Astrocyte of the cerebellum (primary cell): Measurements from ENCODE around the gene UGT2A1.

Experiments used
- DNase-seq: peaks from one replicate; pipeline ENCODE4 v3.0.0-alpha.2; 2011; ENCODE audit warnings: low read depth
- H3K4me3 ChIP-seq: 2 replicates; pipeline ENCODE4 v1.5.1; 2011; ENCODE audit warnings: mild to moderate bottlenecking, low read depth, low read length, moderate library complexity
- in situ Hi-C: cut with HindIII; loops from 2 replicates; pipeline ENCODE4 v1.10.0; 2017; ENCODE audit warnings: low sequenced_read_pairs
- TF ChIP-seq, protein P1 (sequence below): IDR thresholded peaks from 2 replicates; pipeline ENCODE4 v1.5.1; 2012; ENCODE audit warnings: low read length, low read depth, moderate library complexity, mild to moderate bottlenecking; ENCODE audit errors: missing control alignments

Gene UGT2A1

DNA sequence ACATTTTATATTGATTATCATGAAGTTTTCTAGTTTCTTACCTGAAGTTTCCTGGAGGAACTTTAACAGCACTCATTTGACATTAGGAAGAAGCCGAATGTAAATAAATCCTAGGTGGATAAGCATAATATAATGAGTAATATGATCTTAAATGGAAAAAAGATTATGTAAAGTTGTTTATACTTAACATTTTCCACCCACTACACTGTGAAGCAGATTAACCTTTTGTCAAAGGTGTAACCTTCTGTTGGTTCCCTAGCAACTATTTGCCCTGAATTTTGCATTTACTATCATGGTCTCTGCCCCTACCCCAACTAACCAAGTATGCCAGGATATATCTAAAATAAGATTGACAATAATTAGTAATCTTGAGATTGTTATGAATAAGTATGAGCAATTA lies at the start of gene UGT2A1:
Gene UGT2A1, minus strand, starts transcription at position 101 of the 400 bp plus-strand sequence. CDS start 5,603 bp downstream, outside the sequence.
- in situ Hi-C loops = no loop called here

DNA sequence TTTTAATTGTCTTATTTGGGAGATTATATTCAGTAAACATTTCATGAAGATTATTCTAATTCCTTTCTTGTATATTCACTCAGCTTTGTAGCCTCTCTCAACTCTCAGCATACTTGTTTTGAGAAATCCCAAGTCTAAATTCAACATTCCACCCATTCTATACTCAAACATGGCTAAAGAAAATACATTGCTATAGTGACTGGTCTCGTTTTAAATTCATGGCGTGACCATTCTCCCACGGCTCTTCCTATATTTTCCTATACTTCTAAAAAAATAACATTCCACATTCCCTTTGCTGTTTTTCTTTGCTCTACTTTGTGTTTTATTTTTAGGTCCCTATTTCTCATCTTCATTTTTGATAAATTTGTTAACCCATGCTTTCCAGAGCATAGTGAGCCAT lies 49.2 kb upstream of the UGT2A1 start:
- TF ChIP-seq, protein P1, sequence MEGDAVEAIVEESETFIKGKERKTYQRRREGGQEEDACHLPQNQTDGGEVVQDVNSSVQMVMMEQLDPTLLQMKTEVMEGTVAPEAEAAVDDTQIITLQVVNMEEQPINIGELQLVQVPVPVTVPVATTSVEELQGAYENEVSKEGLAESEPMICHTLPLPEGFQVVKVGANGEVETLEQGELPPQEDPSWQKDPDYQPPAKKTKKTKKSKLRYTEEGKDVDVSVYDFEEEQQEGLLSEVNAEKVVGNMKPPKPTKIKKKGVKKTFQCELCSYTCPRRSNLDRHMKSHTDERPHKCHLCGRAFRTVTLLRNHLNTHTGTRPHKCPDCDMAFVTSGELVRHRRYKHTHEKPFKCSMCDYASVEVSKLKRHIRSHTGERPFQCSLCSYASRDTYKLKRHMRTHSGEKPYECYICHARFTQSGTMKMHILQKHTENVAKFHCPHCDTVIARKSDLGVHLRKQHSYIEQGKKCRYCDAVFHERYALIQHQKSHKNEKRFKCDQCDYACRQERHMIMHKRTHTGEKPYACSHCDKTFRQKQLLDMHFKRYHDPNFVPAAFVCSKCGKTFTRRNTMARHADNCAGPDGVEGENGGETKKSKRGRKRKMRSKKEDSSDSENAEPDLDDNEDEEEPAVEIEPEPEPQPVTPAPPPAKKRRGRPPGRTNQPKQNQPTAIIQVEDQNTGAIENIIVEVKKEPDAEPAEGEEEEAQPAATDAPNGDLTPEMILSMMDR = no peak
- in situ Hi-C loops = no loop called here
- H3K4me3 ChIP-seq = no peak overlapping the region
- DNase-seq = no peak

More for the DNA sequence above, at the start of gene UGT2A1:
- no peak for DNase-seq
- no peak within 1 kb of the TSS for H3K4me3 ChIP-seq
- TF ChIP-seq, protein P1 = no peak

DNA sequence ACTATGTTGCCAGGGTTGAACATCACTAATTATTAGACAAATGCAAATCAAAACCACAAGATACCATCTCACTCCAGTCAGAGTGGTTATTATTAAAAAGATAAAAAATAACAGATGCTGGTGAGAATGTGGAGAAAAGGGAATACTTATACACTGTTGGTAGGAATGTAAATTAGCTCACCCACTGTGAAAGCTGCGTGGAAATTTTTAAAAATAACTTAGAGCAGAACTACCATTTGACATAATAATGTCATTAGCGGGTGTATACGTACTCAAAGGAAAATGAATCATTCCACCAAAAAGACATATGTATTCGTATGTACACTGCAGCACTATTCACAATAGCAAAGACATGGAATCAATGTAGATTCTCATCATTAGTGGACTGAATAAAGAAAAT lies 48.6 kb upstream of the UGT2A1 start:
- TF ChIP-seq, protein P1 = no peak
- in situ Hi-C loops = no loop called here
- DNase-seq = no peak
- no peak overlapping the region for H3K4me3 ChIP-seq

- TF ChIP-seq, protein P1 = no peak
- no peak overlapping the region for H3K4me3 ChIP-seq
- in situ Hi-C loops = no loop called here
- DNase-seq = no peak
Observed at GRCh38 chr4:69697536-69698242, 44.6 kb upstream of the UGT2A1 start.

DNA sequence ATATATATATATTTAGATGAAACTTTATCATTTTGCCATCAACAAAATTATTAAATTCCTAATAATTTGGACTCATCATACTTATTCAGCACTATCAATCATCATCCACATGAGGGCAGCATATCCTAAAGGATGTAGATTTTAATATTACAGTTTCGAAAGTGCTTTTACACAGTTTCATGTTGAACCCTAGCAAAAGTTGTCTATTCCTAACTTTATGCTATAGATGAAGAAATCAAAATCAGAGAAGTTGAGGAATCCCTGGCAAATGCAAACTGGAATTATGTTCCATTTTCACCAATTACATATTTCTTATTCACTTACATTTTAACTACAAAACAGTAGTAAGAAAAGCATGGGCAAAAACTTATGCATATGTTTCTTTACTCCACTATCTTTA lies 36.6 kb upstream of the UGT2A1 start:
- peak; percentile 3 for DNase-seq
- TF ChIP-seq, protein P1 = peak; percentile 18
- no peak overlapping the region for H3K4me3 ChIP-seq
- in situ Hi-C loops = no loop called here

GRCh38 chr4:69684804-69685203 lies 31.8 kb upstream of the UGT2A1 start:
- no peak for DNase-seq
- in situ Hi-C loops = no loop called here
- TF ChIP-seq, protein P1 = no peak
- no peak overlapping the region for H3K4me3 ChIP-seq
